HEK293 (cell line): Measurements from ENCODE around the gene LRRC7.

Experiments used
- ATF2 ChIP-seq: fragments of 450-650 bp; formaldehyde crosslinking; IDR thresholded peaks from 2 replicates; pipeline ENCODE4 v1.5.1; 2016; ENCODE audit warnings: missing biosample characterization, missing genetic modification characterization, low read depth
- CTCF ChIP-seq: fragments of 450-650 bp; formaldehyde crosslinking; IDR thresholded peaks from 2 replicates; pipeline ENCODE4 v1.5.1; 2016; ENCODE audit warnings: missing biosample characterization, missing genetic modification characterization
- SALL2 ChIP-seq: fragments of 450-650 bp; formaldehyde crosslinking; IDR thresholded peaks from 2 replicates; pipeline ENCODE4 v1.5.0; 2017; ENCODE audit warnings: missing biosample characterization, mild to moderate bottlenecking, missing genetic modification characterization, borderline replicate concordance
- SP2 ChIP-seq: fragments of 450-650 bp; formaldehyde crosslinking; IDR thresholded peaks from 2 replicates; pipeline ENCODE4 v1.5.1; 2016; ENCODE audit warnings: missing biosample characterization, missing genetic modification characterization
- ZFP41 ChIP-seq: fragments of 450-650 bp; formaldehyde crosslinking; IDR thresholded peaks from 2 replicates; pipeline ENCODE4 v1.5.1; 2016; ENCODE audit warnings: missing biosample characterization, missing genetic modification characterization, borderline replicate concordance
- ZNF138 ChIP-seq: fragments of 450-650 bp; formaldehyde crosslinking; IDR thresholded peaks from 2 replicates; pipeline ENCODE4 v1.5.1; 2016; ENCODE audit warnings: missing biosample characterization, missing genetic modification characterization, borderline replicate concordance
- ZNF140 ChIP-seq: fragments of 450-650 bp; formaldehyde crosslinking; IDR thresholded peaks from 2 replicates; pipeline ENCODE4 v1.5.1; 2016; ENCODE audit warnings: missing biosample characterization, missing genetic modification characterization
- ZNF16 ChIP-seq: fragments of 450-650 bp; formaldehyde crosslinking; IDR thresholded peaks from 2 replicates; pipeline ENCODE4 v1.5.1; 2016; ENCODE audit warnings: low read depth, missing biosample characterization, missing genetic modification characterization
- ZNF174 ChIP-seq: fragments of 450-650 bp; formaldehyde crosslinking; IDR thresholded peaks from 2 replicates; pipeline ENCODE4 v1.5.0; 2017; ENCODE audit warnings: missing biosample characterization, mild to moderate bottlenecking, missing genetic modification characterization
- ZNF292 ChIP-seq: fragments of 450-650 bp; formaldehyde crosslinking; IDR thresholded peaks from 2 replicates; pipeline ENCODE4 v1.5.1; 2016; ENCODE audit warnings: low read depth, missing biosample characterization, missing genetic modification characterization, borderline replicate concordance
- ZNF404 ChIP-seq: fragments of 450-650 bp; formaldehyde crosslinking; IDR thresholded peaks from 2 replicates; pipeline ENCODE4 v1.5.1; 2017; ENCODE audit warnings: missing biosample characterization, missing genetic modification characterization
- ZNF423 ChIP-seq: fragments of 450-650 bp; formaldehyde crosslinking; IDR thresholded peaks from 2 replicates; pipeline ENCODE4 v1.5.1; 2016; ENCODE audit warnings: missing biosample characterization, missing genetic modification characterization
- ZNF555 ChIP-seq: fragments of 450-650 bp; formaldehyde crosslinking; conservative IDR thresholded peaks from 2 replicates; pipeline ENCODE4 v1.5.1; 2017; ENCODE audit warnings: missing biosample characterization, mild to moderate bottlenecking, missing genetic modification characterization, inconsistent platforms
- ZNF623 ChIP-seq: fragments of 450-650 bp; formaldehyde crosslinking; IDR thresholded peaks from 2 replicates; pipeline ENCODE4 v1.5.1; 2016; ENCODE audit warnings: missing biosample characterization, missing genetic modification characterization

- TF ChIP-seq SP2 (tag by site-specific recombination) (no peak), ZNF292 (no peak), ZFP41 (tag by site-specific recombination) (no peak), CTCF (no peak), SALL2 (tag by site-specific recombination) (no peak), ZNF555 (no peak), ZNF16 (tag by site-specific recombination) (no peak), ZNF140 (no peak), ATF2 (no peak), ZNF404 (tag by site-specific recombination) (no peak), ZNF138 (tag by site-specific recombination) (no peak), ZNF423 (tag by site-specific recombination) (no peak), ZNF174 (tag by site-specific recombination) (no peak), ZNF623 (tag by site-specific recombination) (no peak)
These were observed 277.9 kb downstream of the LRRC7 start for GRCh38 chr1:69845655-69846054.
